GM19099 (cell line): ENCODE data around the gene FSTL5.

Source experiments
- POLR2A ChIP-seq: IDR thresholded peaks from 3 replicates; pipeline ENCODE4 v1.6.1; 2011; ENCODE audit warnings: low read depth; ENCODE audit not compliant: insufficient read length; ENCODE audit errors: extremely low read depth

FSTL5 gene

DNA sequence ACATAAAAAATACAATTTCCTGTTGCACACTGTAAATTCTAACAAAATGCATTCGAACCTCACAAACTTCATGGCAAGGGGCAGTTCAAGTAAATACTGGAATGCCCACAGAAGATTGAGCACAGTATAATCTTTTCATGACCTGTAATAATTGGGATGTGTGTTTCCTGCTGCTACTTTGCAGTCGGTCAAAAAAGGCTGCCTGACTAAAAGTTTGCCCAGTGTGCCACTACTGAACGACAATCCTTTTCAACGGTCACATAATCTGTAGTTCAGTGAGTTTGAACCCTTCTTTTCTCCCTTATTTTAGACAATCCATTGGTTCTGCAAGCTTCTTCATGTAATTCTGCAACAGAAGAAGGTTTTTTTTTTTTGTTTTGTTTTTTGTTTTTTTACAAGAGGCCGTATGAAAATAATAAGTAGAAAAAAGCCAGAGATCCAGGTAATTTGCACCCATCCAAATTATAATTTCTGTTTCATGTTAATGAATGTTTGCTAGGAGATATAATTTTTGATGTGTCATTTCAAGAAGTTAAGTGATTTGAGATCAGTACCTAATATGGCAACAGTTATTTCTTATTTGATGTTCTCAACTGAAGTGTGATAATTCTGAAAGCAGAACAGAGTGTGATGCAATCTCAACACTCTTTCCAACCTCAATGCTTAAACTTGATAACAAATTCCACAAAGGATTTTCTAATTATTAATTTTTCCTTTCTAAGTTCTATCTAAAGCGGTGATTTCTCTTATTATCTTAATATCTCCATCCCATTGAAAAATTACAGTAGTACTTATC lies 237.6 kb downstream of the FSTL5 start:
- TF ChIP-seq POLR2A, result no peak

DNA sequence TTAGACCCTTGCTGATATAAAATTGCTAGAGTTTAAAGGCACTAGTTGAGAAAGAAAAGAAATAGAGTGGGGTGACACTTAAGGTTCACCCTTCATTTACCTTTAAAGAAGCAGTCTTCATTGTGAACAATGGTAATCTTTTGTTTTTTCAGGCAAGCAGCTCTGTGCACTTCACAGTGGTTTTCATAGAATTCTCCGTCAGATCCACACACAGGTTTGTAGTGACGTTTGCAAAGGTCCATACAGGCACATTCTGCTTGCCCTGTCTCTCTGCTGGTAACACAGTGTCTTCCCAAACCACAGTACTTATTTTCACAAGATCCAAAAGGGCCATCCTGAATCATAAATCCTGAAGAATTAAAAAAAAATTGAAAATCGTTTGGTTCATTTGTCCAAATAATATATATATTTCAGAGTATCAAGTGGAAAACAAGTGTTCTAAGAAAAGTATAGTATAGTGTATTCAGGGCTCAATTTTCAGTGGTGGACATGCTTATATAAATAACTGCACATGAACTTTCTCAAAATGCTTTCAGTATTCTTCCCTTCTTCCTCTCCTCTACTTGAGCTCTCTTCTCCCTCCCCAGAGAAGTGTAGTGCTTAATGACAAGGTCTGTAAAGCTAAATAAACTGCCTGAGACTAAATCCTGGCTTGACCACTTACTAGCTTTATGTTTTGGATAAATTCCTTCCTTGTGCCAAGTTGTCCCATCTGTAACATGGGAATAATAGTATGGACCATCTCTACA lies 243.3 kb downstream of the FSTL5 start:
- no peak for TF ChIP-seq POLR2A

DNA sequence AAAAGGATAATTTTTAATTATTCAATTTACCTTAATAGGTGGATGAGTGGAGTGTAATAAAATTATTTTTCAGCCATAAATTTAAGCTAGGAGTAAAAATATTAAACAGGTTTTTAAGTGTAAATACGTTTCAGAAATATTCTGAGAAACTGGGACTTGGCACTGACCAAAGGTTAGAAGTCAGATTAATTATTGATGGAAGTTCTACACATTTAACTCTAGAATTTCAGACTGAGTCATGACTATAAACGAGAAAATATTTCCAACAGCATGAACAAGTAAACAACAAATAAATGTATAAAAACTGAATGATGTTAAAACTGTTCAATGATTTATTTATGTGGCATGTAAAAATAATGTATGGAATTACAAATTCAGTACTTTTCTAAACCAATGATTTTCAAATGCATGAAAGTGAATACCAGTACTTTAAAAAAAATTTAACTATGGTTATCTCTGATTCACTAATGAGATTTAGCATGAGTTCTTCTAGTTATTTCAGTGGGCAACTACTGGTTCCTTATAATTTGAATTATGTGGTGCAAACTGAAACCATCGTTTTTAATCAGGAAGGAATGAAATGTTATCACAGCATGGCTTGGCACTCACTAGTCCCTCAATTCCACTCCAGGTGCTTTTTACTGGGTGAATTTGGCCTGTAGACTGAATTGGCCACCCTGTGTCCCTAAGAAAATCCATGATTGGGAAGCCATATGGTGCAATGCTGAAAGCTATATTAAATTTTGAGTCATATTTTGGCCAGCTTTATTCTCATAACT lies 244.2 kb downstream of the FSTL5 start:
- no peak for TF ChIP-seq POLR2A

DNA sequence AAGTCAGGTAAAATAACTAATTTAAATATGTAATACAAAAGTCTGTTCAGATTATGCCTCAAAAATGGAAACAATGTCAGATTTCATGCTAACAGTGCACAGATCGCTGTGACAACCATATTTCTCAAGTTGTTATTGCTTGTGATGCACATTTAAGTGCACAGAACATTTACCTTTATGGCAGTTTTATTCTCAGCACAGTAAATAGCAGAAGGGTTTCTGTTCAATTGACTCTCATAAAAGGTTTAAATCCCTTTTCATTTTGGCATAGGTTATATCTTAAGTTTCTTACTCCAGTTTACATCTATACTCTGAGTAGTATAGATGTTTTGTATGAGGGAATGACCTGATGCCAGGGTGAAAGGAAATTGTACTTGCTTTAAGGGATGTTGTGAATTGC lies 247.8 kb downstream of the FSTL5 start:
- no peak for TF ChIP-seq POLR2A

DNA sequence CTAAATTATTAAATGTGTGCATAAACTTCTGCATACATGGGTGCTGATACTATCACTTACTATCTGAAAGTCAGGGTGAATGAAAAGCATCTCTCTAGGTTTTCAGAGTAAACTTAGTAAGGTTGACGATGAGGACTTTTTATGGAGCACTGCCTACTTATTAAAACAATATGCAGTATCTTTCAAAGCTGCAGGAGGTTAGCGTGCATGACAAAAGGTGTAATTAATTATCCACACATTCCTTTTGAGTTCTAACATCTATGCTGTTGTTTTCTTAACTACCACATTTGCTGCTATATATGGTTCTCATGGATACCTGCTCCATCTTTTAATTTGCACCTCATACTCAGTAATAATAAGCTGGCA lies 256.2 kb downstream of the FSTL5 start:
- no peak for TF ChIP-seq POLR2A

DNA sequence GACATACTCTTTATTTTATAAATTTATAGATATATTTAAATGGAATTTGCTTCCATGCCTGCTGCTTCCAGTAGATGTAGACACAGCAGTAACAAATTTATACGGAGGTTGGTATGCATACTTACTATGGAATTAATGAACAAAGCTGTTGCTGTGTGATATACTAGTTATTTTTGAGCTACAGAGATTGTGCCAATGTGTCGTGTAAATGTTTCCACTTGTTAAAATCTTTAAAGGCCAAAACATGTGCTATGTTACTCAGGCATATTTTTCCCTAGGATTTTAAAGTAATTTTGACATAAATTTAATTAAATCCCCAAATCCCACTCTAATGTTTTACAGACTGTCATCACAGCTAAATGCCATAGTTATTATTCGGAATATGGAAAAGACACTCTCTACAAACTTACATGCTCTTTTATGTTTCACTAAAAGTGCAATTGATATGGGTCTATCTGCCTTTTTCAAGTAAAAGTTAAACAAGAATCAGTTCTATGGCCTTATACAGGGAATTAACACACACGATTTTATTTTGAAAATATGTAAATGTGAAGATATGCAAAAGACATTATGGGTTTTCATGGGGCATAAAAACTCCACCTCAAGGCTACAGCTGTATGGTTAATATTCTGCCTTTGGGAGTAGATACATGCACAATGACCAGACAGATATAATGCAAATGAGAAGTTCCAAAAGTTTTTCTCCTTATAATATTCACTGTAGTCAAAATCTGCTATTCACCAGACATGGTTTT lies 256.8 kb downstream of the FSTL5 start:
- no peak for TF ChIP-seq POLR2A

DNA sequence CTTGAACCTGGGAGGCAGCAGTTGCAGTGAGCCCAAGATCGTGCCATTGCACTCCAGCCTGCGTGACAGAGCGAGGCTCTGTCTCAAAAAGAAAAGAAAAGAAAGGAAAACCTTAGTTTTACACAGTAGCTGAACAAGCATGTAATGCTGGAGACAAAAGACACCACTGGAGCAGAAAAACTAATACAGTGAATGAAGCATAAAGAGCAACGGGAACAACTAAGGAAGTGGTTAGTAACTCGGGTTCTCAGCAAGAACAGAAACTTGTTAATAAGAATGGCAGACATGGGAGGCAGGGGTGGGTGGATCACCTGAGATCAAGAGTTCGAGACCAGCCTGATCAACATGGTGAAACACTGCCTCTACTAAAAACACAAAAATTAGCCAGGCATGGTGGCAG lies 263.7 kb downstream of the FSTL5 start:
- no peak for TF ChIP-seq POLR2A

DNA sequence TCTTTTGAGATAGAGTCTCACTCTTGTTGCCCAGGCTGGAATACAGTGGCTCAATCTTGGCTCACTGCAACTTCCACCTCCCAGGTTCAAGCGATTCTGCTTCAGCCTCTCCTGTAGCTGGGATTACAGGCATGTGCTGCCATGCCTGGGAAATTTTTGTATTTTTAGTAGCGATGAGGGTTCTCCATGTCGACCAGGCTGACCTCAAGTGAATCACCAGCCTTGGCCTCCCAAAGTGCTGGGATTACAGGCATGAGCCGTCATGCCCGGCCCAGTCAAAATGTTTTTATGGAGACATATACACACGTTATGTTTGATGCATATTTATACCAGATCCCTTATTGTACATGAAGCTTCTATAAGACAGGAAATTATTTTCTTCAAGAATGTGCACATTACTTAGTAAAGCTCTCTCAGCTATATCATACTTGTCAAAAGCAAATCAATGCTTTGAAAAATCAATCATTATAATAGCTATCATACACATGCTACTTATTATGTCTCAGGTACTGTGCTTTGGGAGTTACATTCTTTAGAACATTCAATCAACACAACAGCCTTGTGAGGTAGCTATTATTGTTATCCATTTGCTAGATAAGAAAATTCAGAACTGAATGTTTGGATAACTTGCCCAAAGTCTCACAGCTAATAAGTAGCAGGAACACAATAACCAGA lies 269.2 kb downstream of the FSTL5 start:
- no peak for TF ChIP-seq POLR2A

DNA sequence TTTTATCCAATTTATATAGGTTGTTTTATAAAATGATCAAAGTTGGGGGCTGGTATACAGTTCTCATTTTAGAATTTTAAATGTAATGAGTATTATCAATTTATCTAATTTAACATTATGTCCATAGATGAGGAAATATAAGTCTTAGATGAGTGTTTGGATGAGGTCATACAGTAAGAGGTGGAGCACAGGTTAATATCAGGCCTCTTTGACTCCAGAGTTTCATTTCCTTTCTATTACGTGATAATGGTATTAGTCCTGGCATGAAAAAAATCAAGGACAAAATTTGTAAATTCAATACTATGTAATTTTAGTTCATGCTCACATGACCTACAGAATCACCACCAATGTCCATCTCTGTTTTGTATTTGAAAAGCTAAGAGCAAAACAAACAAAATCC lies 269.8 kb downstream of the FSTL5 start:
- no peak for TF ChIP-seq POLR2A

DNA sequence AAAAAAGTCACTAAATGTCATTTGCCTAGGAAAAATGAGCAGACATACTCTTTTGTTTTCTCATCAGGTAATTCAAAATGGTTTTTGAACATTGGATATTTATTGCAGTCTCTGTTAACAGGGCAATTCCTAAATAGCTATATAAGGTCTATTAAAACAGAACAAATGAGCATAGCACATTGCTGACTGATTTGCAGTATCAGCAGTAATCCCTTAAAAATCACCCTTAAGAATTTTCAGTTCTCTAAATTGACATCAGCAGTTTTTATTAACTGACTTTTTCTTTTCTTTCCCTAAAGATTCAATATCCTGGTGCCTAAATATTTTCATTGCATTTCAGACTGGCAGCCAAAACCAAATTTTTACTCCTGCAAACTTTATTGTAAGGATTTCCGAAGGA lies 270.2 kb downstream of the FSTL5 start:
- no peak for TF ChIP-seq POLR2A

DNA sequence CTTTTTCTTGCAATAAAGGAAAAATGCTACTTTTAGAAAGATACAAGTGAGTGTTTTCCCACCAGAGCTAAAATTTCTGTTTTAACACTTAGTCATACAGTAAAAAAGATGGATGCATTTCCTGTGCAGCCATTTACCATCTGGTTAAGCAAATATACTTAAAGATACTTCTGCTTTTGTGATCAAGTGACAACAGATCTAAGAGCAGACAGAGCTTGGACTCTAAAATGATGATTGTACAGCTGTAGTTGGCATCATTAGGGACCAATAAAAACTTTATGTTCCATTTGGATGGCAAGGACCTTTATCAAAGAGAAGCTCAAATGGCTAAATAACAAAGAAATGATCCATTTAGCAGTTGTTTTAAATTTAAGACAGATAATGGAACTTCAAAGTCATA lies 270.8 kb downstream of the FSTL5 start:
- TF ChIP-seq POLR2A, result no peak

DNA sequence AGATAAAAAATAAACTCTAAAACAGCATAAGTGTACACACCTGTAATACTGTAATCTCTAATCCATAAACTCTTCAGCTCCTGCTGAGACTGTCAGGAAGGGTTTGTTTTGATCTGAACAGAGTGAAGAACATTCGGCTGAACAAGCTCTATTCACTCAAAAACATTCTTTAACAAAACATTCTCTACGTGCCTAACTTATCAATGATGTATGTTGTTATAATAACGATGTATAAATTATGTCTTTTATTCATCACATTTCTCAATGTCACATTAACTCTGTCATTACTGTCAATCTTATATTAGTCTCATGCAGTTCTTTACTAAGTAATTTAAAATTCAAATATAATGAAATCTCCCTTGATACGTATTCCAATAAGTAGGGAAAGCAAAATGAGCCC lies 280.6 kb downstream of the FSTL5 start:
- no peak for TF ChIP-seq POLR2A

DNA sequence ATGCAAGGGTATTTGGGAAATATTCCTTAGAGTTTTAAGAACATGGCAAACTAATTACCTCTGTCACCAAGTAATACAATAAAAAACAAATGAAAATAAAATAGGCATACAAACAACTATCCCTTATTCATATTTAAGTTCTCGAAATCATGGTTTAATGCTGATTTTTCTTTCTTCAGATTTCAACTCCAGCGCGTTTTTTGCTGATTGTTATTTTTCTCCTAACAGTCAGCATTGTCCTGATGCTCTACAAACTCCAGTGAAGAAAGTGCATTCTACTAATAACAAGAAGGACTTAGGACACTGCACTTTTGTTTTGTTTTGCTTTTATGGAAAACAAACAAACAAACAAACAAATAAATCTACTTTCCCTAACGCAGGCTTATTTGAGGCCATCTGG lies 282.4 kb downstream of the FSTL5 start:
- no peak for TF ChIP-seq POLR2A

DNA sequence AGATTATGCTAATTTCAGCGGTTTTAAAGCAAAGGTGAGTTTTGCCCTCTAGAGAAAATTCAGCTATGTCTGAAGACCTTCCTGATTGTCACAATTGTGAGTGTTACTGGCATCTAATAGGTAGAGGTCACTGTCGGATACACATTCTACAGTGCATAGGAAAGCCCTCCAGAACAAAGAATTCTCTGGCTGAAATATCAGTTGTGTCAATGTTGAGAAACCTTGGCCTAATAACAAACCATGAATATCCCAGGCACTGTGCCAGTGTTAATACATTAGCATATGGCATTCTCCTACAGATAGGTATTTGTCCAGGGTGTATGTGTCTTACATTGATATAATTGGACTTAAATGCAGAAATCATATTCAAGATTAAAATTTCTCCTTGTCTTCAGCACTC lies 294.3 kb downstream of the FSTL5 start:
- TF ChIP-seq POLR2A, result no peak
